Heart right ventricle (tissue), 16 donors: ENCODE measurements around the gene BICC1. TPM values are rescaled to one million over a fixed set of nuclear protein-coding genes. Genes with fewer than 3 reads are reported as not detected.
A peak's percentile ranks its signal among the peaks of the same experiment; 100 is the strongest.

Experiments
- ATAC-seq, 8 donors: fragments of 200-7000 bp; cut with Tn5 transposase; one replicate each; pipeline ENCODE4 v1.9.1; 2020; ENCODE audit warnings: mild to moderate bottlenecking in 8 of 8, moderate library complexity in 8 of 8, moderate number of reproducible peaks in 1 of 8
- DNase-seq, 2 donors: peaks; one replicate each; pipeline ENCODE4 v3.0.0-alpha.2; 2020
- H3K27ac ChIP-seq, 10 donors: fragments of 200-600 bp; sonication (generic) in 2 of 10; one replicate each; pipeline versions ENCODE4 v1.5.0 to v1.8.0; 2020 to 2022; ENCODE audit warnings: mild to moderate bottlenecking in 3 of 10
- H3K27me3 ChIP-seq, 7 donors: fragments of 200-600 bp; one replicate each; pipeline ENCODE4 v1.8.0; 2021 to 2022; ENCODE audit warnings: mild to moderate bottlenecking in 2 of 7
- H3K36me3 ChIP-seq, 9 donors: fragments of 200-600 bp; sonication (generic) in 1 of 9; one replicate each; pipeline versions ENCODE4 v1.5.0 to v1.8.0; 2020 to 2022; ENCODE audit warnings: mild to moderate bottlenecking in 2 of 9
- H3K4me1 ChIP-seq, 9 donors: fragments of 200-600 bp; sonication (generic) in 1 of 9; one replicate each; pipeline versions ENCODE4 v1.5.0 to v1.8.0; 2020 to 2022; ENCODE audit warnings: mild to moderate bottlenecking in 4 of 9
- H3K4me3 ChIP-seq, 10 donors: fragments of 200-600 bp; sonication (generic) in 2 of 10; one replicate each; pipeline versions ENCODE4 v1.5.0 to v1.8.0; 2020 to 2022; ENCODE audit warnings: mild to moderate bottlenecking in 7 of 10, moderate library complexity in 2 of 10
- H3K9me3 ChIP-seq, 11 donors: fragments of 200-600 bp in 10 of 11; sonication (generic) in 2 of 11; one replicate each; pipeline versions ENCODE4 v1.5.0 to v1.8.0; 2013 to 2022; ENCODE audit warnings: mild to moderate bottlenecking in 2 of 11, control low read depth in 1 of 11, moderate library complexity in 1 of 11
- WGBS, 2 donors: extraction: QIAGEN DNeasy Blood & Tissue Kit; methylation state at CpG; one replicate each; pipeline ENCODE4 v1.1.7; 2013; ENCODE audit warnings: inconsistent platforms in 1 of 2; 5-methylcytosine and 5-hydroxymethylcytosine counted together
- intact Hi-C, 10 donors: fragments of 100-400 bp; cut with DNase I; formaldehyde crosslinking; loops; one replicate each; pipeline versions ENCODE4 v1.11.1 to v1.14.2; 2022
- polyA plus RNA-seq, 2 donors: library from polyadenylated mRNA; stranded (reverse); fragments of 200-250 nt; gene quantifications; one replicate each; pipeline ENCODE4 v1.2.3, GENCODE V29; 2013
- total RNA-seq, 10 donors: library from RNA; stranded (reverse); fragmentation: NEBNext Ultra II Directional in 3 of 10; extraction: Animal tissue kit (Norgen Biotek cat#: 25700) in 3 of 10; gene quantifications; one replicate each; pipeline versions ENCODE4 v1.2.1 to v1.2.4, GENCODE V29; 2021 to 2023
- TF ChIP-seq, protein P1 (sequence below), 9 donors: fragments of 200-600 bp; sonication (generic) in 2 of 9; IDR thresholded peaks; one replicate each; pipeline versions ENCODE4 v1.5.0 to v1.8.0; 2021 to 2022; ENCODE audit warnings: antibody characterized with exemption in 9 of 9, mild to moderate bottlenecking in 5 of 9, moderate library complexity in 1 of 9
- donor health status: Arrhythmogenic right ventricular cardiomyopathy.
- donor health status: ischemic (EF 13 %, LVEDD 7.1; RV severe dilation, severe dysfunction).
- donor health status: healthy with polysubstance abuse.
- donor health status: DM: no; HTN: yes; CAD: no.
- donor health status: DM: no; HTN: no; CAD: no.
- donor health status: ischemic (EF 25% LVEDD 6.9; RV normal size, moderate dysfunction).
- donor health status: ischemic (EF 25% LVEDD 5.7; RV mildly dilated, moderate dysfunction).
- donor health status: healthy.
- donor health status: DM: yes; HTN: yes; CAD: no.
- donor health status: Ischemic cardiomyopathy.
- donor health status: ischemic (EF 35%, LVEDD 5.7; RV mildly dilated, moderate dysfunction).
- donor health status: nonischemic (EF 11% LVEDD 7.7; RV severe dilation, severe dysfunction).
- donor health status: DM: yes; HTN: yes; CAD: no.
- donor health status: PGD.
- donor health status: ischemic (EF 29% LVEDD 5.4; RV normal size, mild dysfunction).
- donor health status: nonischemic (EF 23%, LVEDD 6.1; RV moderate dilation, normal function).

Gene BICC1
- total and polyA plus RNA-seq, 12 donors = 1.6 to 9.2 (median 5.0) TPM

DNA sequence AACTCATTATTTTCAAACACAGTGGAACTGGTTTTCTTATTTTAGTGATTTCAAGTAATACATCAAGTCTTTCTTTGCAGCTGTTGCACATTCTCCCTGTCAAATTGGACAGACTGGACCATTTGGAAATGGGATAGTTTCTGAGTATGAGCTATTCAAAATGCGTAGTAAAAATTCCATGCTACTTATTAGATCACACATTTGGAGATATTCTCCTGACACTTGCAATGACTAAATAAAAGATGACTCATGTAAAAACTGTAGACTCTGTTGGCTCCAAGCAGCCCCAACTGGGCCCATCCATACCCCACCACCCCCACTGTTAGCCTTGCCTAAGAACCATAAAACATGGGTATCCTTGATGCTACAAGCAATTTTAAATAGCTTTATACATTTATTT, 25.9 kb upstream of the BICC1 start:
- ATAC-seq = peak in 7 of 8 donors; percentile 37 to 77 (median 59)

DNA sequence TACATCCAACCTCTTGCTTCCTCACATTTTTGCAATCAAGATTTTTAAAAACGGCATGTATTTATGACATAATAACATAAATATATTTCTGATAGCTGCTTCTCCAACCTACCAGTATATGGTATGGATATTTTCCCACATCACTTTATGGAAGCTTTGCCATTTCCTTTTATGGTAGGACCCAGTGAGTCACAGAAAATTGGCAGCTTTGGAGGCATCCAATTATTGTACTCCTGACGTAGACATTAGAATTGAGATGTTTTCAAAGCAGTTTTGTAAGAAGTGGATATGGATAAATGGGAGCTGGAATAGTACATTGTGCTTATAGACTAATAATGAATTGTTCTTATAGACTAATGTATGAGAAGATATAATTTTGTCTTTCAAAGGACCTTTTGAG, 23.8 kb upstream of the BICC1 start:
- no peaks in the 10 kb centered on the region for H3K36me3 ChIP-seq
- intact Hi-C loops = no loop called here
- H3K27me3 ChIP-seq = no peaks in the 10 kb centered on the region
- H3K4me3 ChIP-seq = no peak overlapping the region
- peaks cover 0 to 10% (median 3%) of the 10 kb centered on the region in 9 donors for H3K4me1 ChIP-seq
- DNase-seq (no peak), ATAC-seq (no peak)
- TF ChIP-seq, protein P1, sequence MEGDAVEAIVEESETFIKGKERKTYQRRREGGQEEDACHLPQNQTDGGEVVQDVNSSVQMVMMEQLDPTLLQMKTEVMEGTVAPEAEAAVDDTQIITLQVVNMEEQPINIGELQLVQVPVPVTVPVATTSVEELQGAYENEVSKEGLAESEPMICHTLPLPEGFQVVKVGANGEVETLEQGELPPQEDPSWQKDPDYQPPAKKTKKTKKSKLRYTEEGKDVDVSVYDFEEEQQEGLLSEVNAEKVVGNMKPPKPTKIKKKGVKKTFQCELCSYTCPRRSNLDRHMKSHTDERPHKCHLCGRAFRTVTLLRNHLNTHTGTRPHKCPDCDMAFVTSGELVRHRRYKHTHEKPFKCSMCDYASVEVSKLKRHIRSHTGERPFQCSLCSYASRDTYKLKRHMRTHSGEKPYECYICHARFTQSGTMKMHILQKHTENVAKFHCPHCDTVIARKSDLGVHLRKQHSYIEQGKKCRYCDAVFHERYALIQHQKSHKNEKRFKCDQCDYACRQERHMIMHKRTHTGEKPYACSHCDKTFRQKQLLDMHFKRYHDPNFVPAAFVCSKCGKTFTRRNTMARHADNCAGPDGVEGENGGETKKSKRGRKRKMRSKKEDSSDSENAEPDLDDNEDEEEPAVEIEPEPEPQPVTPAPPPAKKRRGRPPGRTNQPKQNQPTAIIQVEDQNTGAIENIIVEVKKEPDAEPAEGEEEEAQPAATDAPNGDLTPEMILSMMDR (IDR thresholded peaks at IDR 0.05) = no peak
- H3K9me3 ChIP-seq = no peaks in the 10 kb centered on the region
- no peak overlapping the region for H3K27ac ChIP-seq
- WGBS, 2 donors = 74 to 82% methylated on average over 2 of the region's 2 CpGs

More for the DNA sequence above, 25.9 kb upstream of the BICC1 start:
- Histone ChIP-seq H3K4me1 (peaks cover 0 to 10% (median 3%) of the 10 kb centered on the region in 9 donors), H3K27me3 (no peaks in the 10 kb centered on the region), H3K36me3 (no peaks in the 10 kb centered on the region), H3K9me3 (no peaks in the 10 kb centered on the region), H3K27ac (no peak overlapping the region), H3K4me3 (no peak overlapping the region)
- no peak for DNase-seq
- TF ChIP-seq, protein P1 (IDR thresholded peaks at IDR 0.05) = no peak
- intact Hi-C loops = no loop called here
- 61 to 71% methylated on average over 1 of the region's 1 CpG for WGBS, 2 donors

GRCh38 chr10:58502956-58503355, 9.7 kb upstream of the BICC1 start:
- H3K4me1 ChIP-seq = no peaks in the 10 kb centered on the region
- TF ChIP-seq, protein P1 (IDR thresholded peaks at IDR 0.05) = no peak
- ATAC-seq (no peak), DNase-seq (no peak)
- H3K27me3 ChIP-seq = peaks cover 0 to 4% (median 0%) of the 10 kb centered on the region in 7 donors
- no peaks in the 10 kb centered on the region for H3K36me3 ChIP-seq
- no peaks in the 10 kb centered on the region for H3K9me3 ChIP-seq
- no peak overlapping the region for H3K4me3 ChIP-seq
- WGBS, 2 donors = 91 to 97% methylated on average over 1 of the region's 1 CpG
- intact Hi-C loops = no loop called here
- no peak overlapping the region for H3K27ac ChIP-seq

GRCh38 chr10:58508316-58508715, 4.4 kb upstream of the BICC1 start:
- intact Hi-C loops = no loop called here
- DNase-seq (no peak), ATAC-seq (no peak)
- no peaks in the 10 kb centered on the region for H3K9me3 ChIP-seq
- TF ChIP-seq, protein P1 (IDR thresholded peaks at IDR 0.05) = no peak
- no peaks in the 10 kb centered on the region for H3K36me3 ChIP-seq
- 56 to 79% methylated on average over 2 of the region's 2 CpGs for WGBS, 2 donors
- H3K27ac ChIP-seq = no peak overlapping the region
- peaks cover 0 to 37% (median 8%) of the 10 kb centered on the region in 7 donors for H3K27me3 ChIP-seq
- peaks cover 0 to 3% (median 0%) of the 10 kb centered on the region in 9 donors for H3K4me1 ChIP-seq
- no peak overlapping the region for H3K4me3 ChIP-seq
